Left hindlimb (tissue), 1 donor: ENCODE results near the gene LRMDA.

Experiments used
- DNase-seq: peaks from one replicate; pipeline ENCODE4 v3.0.0-alpha.2; 2018

The LRMDA gene

GRCh38 chr10:76015245-76015644 is 583.8 kb downstream of the LRMDA start:
- DNase-seq, result no peak

- DNase-seq, result no peak
Observed at GRCh38 chr10:76017026-76017732, 585.8 kb downstream of the LRMDA start.

- no peak for DNase-seq
Observed at GRCh38 chr10:76017733-76018433, 586.5 kb downstream of the LRMDA start.

- DNase-seq, result no peak
Observed at GRCh38 chr10:76020630-76021029, 589.2 kb downstream of the LRMDA start.

GRCh38 chr10:76021398-76021797 is 590.0 kb downstream of the LRMDA start:
- DNase-seq, result no peak

- no peak for DNase-seq
Observed at GRCh38 chr10:76022366-76022765, 590.9 kb downstream of the LRMDA start.

- no peak for DNase-seq
Observed at GRCh38 chr10:76023007-76023406, 591.6 kb downstream of the LRMDA start.

GRCh38 chr10:76024460-76025123 is 593.2 kb downstream of the LRMDA start:
- no peak for DNase-seq

GRCh38 chr10:76025124-76025477 is 593.7 kb downstream of the LRMDA start:
- DNase-seq, result no peak

GRCh38 chr10:76026176-76026771 is 594.9 kb downstream of the LRMDA start:
- DNase-seq, result no peak

- no peak for DNase-seq
Observed at GRCh38 chr10:76026905-76027304, 595.5 kb downstream of the LRMDA start.

GRCh38 chr10:76029782-76030181 is 598.4 kb downstream of the LRMDA start:
- no peak for DNase-seq

- DNase-seq, result no peak
Observed at GRCh38 chr10:76031099-76031498, 599.7 kb downstream of the LRMDA start.

- DNase-seq, result no peak
Observed at GRCh38 chr10:76031769-76032699, 600.6 kb downstream of the LRMDA start.

- no peak for DNase-seq
Observed at GRCh38 chr10:76032700-76033039, 601.2 kb downstream of the LRMDA start.

GRCh38 chr10:76033457-76034196 is 602.2 kb downstream of the LRMDA start:
- peak; percentile 39 for DNase-seq

- no peak for DNase-seq
Observed at GRCh38 chr10:76034353-76035205, 603.2 kb downstream of the LRMDA start.

- DNase-seq, result no peak
Observed at GRCh38 chr10:76035206-76036110, 604.0 kb downstream of the LRMDA start.

GRCh38 chr10:76036111-76036940 is 604.9 kb downstream of the LRMDA start:
- peak; percentile 73 for DNase-seq
